ENCODE results near the gene ORM2.

The ORM2 gene

DNA sequence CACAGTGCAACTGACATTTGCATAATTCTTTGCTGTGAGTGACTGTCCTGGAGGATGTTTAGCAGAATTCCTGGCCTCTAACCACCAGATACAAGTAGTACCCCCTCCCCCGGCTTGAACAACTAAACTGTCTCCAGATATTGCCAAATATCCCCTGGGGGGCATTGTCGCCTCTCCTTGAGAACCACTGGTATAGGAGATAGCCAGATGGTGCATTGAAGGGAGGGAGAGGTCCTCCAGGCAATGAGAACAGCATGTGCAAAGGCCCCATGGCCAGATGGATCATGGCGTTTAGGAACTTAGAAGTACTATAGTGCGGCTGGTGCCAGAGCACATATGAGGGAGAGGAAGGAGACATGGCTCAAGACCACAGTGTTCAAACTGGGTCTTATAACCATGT is 25.7 kb upstream of the ORM2 start:
- no peaks in the 10 kb centered on the region for H3K9me3 ChIP-seq (ENCODE audit: severe bottlenecking)
- TF ChIP-seq, protein P1, sequence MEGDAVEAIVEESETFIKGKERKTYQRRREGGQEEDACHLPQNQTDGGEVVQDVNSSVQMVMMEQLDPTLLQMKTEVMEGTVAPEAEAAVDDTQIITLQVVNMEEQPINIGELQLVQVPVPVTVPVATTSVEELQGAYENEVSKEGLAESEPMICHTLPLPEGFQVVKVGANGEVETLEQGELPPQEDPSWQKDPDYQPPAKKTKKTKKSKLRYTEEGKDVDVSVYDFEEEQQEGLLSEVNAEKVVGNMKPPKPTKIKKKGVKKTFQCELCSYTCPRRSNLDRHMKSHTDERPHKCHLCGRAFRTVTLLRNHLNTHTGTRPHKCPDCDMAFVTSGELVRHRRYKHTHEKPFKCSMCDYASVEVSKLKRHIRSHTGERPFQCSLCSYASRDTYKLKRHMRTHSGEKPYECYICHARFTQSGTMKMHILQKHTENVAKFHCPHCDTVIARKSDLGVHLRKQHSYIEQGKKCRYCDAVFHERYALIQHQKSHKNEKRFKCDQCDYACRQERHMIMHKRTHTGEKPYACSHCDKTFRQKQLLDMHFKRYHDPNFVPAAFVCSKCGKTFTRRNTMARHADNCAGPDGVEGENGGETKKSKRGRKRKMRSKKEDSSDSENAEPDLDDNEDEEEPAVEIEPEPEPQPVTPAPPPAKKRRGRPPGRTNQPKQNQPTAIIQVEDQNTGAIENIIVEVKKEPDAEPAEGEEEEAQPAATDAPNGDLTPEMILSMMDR (IDR thresholded peaks at IDR 0.05; ENCODE audit: low read depth, low read length) = no peak
- H3K4me3 ChIP-seq (ENCODE audit: low read depth, low read length) = no peak overlapping the region
- peaks cover 77% of the 10 kb centered on the region for H3K36me3 ChIP-seq
- no peaks in the 10 kb centered on the region for H3K27me3 ChIP-seq (ENCODE audit: insufficient read depth, low read depth, severe bottlenecking)
- peak; percentile 10 for DNase-seq
- H3K27ac ChIP-seq = peak overlapping the region; percentile 52

- Histone ChIP-seq H3K27ac (peak overlapping the region; percentile 52), H3K36me3 (peaks cover 75% of the 10 kb centered on the region), H3K9me3 (ENCODE audit: severe bottlenecking) (no peaks in the 10 kb centered on the region), H3K27me3 (ENCODE audit: insufficient read depth, low read depth, severe bottlenecking) (no peaks in the 10 kb centered on the region), H3K4me3 (ENCODE audit: low read depth, low read length) (no peak overlapping the region)
- TF ChIP-seq, protein P1 (IDR thresholded peaks at IDR 0.05; ENCODE audit: low read depth, low read length) = no peak
- DNase-seq = peak; percentile 6
Observed at GRCh38 chr9:114304416-114305188, 25.1 kb upstream of the ORM2 start.

DNA sequence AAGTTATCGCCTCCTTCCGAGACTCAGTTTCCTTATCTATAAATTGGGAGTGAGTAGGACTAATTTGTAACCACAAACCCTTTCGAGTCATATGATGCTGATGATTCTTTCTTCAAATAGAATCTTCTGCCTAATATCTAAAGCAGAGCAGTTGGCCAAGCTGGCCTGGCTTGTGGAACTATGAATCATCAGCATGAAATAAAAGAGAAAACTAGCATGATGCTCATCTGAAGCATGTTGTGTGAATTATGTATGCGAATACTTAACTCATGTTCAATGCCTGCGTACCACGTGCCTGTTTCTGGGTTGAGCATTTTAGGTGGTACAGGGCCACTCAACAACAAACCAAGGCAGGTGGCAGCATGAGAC is 21.8 kb upstream of the ORM2 start:
- no peak overlapping the region for H3K27ac ChIP-seq
- peaks cover 67% of the 10 kb centered on the region for H3K36me3 ChIP-seq
- no peaks in the 10 kb centered on the region for H3K27me3 ChIP-seq (ENCODE audit: insufficient read depth, low read depth, severe bottlenecking)
- H3K4me3 ChIP-seq (ENCODE audit: low read depth, low read length) = no peak overlapping the region
- DNase-seq = peak; percentile 2
- TF ChIP-seq, protein P1 (IDR thresholded peaks at IDR 0.05; ENCODE audit: low read depth, low read length) = no peak
- H3K9me3 ChIP-seq (ENCODE audit: severe bottlenecking) = no peaks in the 10 kb centered on the region

DNA sequence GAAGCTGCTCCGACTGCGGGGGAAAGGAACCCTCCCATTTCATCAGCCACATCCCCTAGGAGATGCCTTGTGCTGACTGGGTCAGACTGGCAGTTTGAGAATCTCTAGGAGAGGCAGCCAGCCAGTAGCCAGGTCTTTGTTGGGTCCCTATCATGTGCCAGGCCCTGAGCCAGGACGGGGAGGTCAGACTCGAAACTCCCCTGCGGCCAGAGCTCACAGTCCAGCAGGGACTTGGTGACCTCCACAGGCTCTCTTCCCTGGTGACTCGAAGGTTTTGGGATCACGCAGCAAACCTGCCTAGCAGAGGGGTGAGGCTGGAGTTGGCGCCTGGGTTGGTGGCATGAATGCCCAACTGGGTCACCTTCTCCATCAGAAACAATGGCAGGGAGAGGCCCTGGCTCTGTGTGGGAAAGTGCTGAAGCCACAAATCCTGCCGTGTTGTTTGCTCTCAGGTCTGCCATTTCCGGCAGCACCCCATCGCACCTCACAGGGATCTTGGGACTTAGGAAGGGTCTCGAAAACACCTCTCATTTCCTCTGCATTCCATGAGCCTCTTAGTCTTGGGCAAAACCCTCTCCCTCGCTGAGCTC is 21.2 kb upstream of the ORM2 start:
- TF ChIP-seq, protein P1 (IDR thresholded peaks at IDR 0.05; ENCODE audit: low read depth, low read length) = no peak
- Histone ChIP-seq H3K9me3 (ENCODE audit: severe bottlenecking) (no peaks in the 10 kb centered on the region), H3K4me3 (ENCODE audit: low read depth, low read length) (no peak overlapping the region), H3K27ac (no peak overlapping the region), H3K27me3 (ENCODE audit: insufficient read depth, low read depth, severe bottlenecking) (no peaks in the 10 kb centered on the region), H3K36me3 (peaks cover 67% of the 10 kb centered on the region)
- peak; percentile 5 for DNase-seq

GRCh38 chr9:114309096-114309495 is 20.6 kb upstream of the ORM2 start:
- Histone ChIP-seq H3K36me3 (peaks cover 62% of the 10 kb centered on the region), H3K9me3 (ENCODE audit: severe bottlenecking) (no peaks in the 10 kb centered on the region), H3K27ac (no peak overlapping the region), H3K27me3 (ENCODE audit: insufficient read depth, low read depth, severe bottlenecking) (no peaks in the 10 kb centered on the region), H3K4me3 (ENCODE audit: low read depth, low read length) (no peak overlapping the region)
- DNase-seq = no peak
- TF ChIP-seq, protein P1 (IDR thresholded peaks at IDR 0.05; ENCODE audit: low read depth, low read length) = no peak
